ENCODE measurements around the gene BAIAP3. TPM values are rescaled to one million over a fixed set of nuclear protein-coding genes. Genes with fewer than 3 reads are reported as not detected.

BAIAP3 gene
- total RNA-seq, 1 donor from 2014 or later, result 1.4 TPM

DNA sequence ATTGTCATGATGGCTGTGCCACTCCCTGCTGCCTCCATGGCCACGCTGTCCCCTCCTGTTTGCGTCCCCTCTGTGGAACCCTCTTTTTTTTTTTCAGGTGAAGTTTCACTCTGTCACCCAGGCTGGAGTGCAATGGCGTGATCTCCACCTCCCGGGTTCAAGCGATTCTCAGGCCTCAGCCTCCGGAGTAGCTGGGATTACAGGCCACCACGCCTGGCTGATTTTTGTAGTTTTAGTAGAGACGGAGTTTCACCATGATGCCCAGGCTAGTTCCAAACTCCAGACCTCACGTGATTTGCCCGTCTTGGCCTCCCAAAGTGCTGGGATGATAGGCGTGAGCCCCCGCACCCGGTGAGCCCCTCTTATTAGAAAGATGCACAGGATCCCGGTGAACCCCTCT is 35.0 kb upstream of the BAIAP3 start:
- intact Hi-C loops (cut with micrococcal nuclease), result no loop called here

DNA sequence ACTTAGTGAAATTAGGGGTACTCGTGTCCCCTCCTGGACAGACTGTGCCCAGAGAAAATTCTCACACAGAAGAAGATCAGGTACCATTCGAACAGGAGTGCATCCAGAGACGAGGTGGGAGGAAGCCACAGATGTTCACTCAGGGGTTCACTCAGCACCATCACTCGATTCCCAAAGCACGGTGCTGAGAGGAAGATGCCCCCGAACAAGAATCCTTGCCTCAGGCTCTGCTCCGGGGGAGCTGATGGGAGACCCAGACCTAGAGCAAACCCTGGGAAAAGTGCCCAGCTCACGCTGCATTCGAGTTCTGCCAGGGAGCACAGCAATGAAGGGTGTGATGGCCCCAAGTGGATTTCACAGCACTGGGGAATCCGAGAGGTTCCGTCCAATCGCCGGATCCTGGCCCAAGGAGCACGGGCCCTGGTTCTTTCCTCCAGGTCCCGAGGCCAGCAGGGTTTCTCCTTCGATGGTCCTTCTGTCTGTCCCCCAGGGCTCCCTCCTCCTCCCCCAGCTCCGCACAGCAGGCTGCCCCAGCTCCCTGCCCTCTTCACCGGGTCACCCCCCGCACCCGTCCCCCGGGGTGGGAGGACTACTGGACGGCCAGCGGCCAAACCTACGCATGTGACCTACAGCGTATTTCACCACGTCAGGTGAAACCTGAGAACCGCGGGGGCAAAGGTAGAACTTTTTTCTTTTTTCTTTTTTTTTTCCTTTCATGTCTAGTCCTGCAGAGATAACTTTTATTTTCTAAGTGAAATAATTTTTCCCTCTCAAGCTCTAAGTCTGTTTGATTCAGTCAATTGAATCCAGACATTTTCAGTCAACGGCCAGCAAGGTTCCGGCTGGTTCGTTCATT is 34.2 kb upstream of the BAIAP3 start:
- intact Hi-C loops (cut with micrococcal nuclease), result no loop called here

GRCh38 chr16:1299868-1300203 is 33.6 kb upstream of the BAIAP3 start:
- intact Hi-C loops (cut with micrococcal nuclease), result loop anchor here (10.0 kb wide), 1 partner anchor 235 kb away; the partner anchor contains the start of gene TMEM204

DNA sequence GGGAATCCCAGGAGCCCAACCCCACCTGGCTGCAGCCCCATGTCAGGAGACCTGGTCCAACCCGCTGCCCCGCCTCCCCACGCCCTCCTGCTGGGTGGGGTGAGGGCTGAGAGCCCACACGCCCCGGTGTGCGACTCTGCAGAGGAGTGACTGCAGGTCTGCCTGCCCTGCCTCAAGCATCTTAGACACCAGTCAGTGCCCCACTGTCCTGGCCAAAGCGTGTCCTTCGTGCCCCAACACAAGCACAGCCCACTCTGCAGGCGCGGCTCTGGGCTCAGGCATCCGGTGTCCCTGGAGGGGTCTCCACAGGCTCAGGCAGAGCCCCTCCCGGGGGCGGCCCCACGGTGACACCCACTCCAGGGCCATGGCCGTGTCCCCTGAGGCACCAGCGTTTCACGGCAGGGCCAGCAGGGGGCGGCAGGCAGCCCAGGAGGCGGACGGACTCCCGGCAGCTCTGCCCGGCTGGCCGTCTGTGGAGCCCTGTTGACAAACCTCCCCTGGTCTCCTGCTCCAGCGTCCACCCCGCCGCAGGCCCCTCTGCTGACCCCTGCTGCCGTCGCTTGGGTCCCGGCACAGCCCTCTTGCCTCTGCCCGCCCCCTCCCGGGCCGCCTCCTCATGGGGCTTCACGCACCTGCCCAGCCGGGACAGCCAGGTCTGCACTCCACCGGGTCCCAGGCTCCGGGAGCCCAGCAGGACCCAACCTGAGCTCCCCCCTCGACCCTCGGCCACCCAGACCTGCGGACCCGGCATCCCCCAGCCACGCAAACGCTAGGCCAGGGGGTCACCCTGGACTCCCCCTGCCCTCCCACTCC is 32.6 kb upstream of the BAIAP3 start:
- intact Hi-C loops (cut with micrococcal nuclease), result loop anchor here (1.0 to 10.0 kb wide), 2 partner anchors 8 to 234 kb away; partner anchors contain the start of genes TMEM204 and UBE2I

DNA sequence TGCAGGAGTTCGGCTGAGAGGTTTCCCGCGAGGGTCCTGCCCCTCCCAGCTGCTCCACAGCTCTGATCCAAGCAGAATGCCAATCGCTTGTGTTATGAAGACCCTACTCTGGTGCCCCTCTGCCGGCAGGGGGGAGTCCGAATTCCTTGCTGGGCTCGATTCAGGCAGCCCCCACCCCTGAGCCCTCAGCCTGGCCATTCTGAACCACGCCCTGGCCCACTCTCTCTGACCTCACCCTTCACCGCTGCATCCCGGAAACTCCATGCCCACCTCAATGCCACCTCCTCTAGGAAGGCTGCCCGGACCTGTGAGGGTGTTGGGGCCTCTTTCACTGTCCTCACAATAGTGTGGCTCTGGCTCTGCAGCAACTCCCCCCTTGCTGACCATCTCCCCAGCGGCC is 31.9 kb upstream of the BAIAP3 start:
- intact Hi-C loops (cut with micrococcal nuclease), result loop anchor here (1.0 to 10.0 kb wide), 2 partner anchors 8 to 233 kb away; partner anchors contain the start of genes TMEM204 and UBE2I

DNA sequence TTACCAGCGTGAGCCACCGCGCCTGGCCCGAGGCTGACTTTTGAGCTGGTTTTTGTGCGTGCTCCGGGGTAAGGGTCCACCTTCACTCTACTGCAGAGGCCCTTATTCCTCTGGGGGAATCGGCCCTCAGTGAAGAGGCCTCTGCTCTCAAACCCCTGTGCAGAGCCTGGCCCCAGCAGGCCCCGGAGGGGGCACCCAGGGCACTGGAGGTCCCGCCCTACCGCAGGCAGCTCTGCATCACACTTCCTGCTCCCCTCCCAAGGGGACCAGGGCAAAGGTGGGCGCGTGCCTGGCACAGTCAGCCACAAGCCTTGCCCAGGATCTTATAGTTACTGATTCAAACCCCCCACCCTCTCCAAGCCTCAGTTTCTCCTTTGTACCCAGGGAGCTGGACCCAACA is 27.6 kb upstream of the BAIAP3 start:
- intact Hi-C loops (cut with micrococcal nuclease), result loop anchor here (10.0 kb wide), 1 partner anchor 229 kb away; the partner anchor contains the start of gene TMEM204

- intact Hi-C loops (cut with micrococcal nuclease), result loop anchor here (10.0 kb wide), 1 partner anchor 228 kb away; the partner anchor contains the start of gene TMEM204
Measured at GRCh38 chr16:1306334-1306733, 27.1 kb upstream of the BAIAP3 start.

DNA sequence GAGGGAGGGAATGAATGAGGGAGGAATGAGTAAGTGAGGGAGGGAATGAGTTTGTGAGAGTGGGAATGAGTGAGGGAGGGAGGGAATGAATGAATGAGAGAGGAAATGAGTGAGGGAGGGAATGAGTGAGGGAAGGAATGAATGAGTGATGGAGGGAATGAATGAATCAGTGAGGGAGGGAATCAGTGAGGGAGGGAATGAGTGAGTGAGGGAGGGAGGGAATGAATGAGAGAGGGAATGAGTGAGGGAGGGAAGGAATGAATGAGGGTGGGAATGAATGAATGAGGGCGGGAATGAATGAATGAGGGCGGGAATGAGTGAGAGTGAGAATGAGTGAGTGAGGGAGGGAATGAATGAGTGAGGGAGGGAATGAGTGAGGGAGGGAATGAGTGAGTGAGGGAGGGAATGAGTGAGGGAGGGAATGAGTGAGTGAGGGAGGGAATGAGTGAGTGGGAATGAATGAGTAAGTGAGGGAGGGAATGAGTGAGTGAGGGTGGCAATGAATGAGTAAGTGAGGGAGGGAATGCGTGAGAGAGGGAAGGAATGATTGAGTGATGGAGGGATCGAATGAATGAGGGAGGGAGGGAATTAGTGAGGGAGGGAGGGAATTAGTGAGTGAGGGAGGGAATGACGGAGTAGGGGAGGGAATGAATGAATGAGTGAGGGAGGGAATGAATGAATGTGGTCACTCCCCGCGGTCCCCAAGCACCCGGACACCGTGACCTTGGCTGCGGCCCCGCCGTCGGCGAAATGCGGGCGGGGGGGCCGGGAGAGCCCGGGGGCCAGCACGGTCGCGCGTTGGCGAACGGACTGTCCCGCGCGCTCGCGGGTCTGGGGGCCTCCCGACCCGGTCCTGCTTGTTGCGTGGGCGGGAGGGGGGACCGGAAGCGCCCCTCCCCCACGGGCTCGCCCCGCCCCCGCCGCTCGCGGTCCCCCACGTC is 25.1 kb upstream of the BAIAP3 start:
- intact Hi-C loops (cut with micrococcal nuclease), result loop anchor here (2.0 to 10.0 kb wide), 3 partner anchors 70 to 302 kb away; partner anchors contain the start of gene TMEM204

GRCh38 chr16:1308977-1309885 is 24.2 kb upstream of the BAIAP3 start, which contains the start of gene UBE2I:
Gene UBE2I (plus strand): TSS chr16:1309636. CDS start chr16:1314031, 4,395 bp downstream.
- intact Hi-C loops (cut with micrococcal nuclease), result loop anchor here (1.0 to 10.0 kb wide), 5 partner anchors 8 to 302 kb away; partner anchors contain the start of gene TMEM204

- intact Hi-C loops (cut with micrococcal nuclease), result loop anchor here (1.0 to 10.0 kb wide), 7 partner anchors 9 to 301 kb away; partner anchors contain the start of genes BAIAP3, TMEM204 and UQCC4
Measured at GRCh38 chr16:1309888-1310831, 23.3 kb upstream of the BAIAP3 start.

GRCh38 chr16:1310832-1311200 is 22.6 kb upstream of the BAIAP3 start:
- intact Hi-C loops (cut with micrococcal nuclease), result loop anchor here (1.0 to 2.0 kb wide), 2 partner anchors 22 to 110 kb away; partner anchors contain the start of genes BAIAP3 and UQCC4

DNA sequence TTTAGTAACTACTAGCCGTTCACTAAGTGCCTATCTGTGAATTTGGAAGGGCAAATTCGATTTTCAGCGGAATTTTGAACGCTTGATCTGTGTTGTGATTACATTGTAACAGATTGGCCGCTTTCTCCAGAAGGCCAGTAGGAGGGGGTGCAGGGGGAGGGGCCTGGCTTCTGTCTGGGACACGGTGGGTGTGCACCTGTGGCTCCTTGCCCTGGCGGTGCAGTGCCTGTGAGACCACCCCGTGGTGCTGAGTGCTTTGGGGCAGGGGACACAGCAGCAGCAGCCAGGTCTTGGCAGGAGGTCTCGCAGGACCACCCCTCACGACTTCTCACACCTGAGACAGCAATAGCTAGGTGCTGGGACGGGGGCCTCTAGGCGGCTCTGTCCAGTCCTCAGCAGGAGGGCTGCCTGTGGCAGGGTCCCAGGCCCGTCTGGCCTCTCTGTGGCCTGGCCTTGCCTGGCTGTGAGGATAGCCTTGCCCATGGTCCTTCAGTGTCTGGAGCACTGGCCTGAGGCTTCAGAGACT is 22.2 kb upstream of the BAIAP3 start:
- intact Hi-C loops (cut with micrococcal nuclease), result loop anchor here (2.0 kb wide), 1 partner anchor 110 kb away; the partner anchor contains the start of gene UQCC4

GRCh38 chr16:1311738-1312466 is 21.5 kb upstream of the BAIAP3 start:
- intact Hi-C loops (cut with micrococcal nuclease), result loop anchor here (2.0 kb wide), 1 partner anchor 109 kb away; the partner anchor contains the start of gene UQCC4

DNA sequence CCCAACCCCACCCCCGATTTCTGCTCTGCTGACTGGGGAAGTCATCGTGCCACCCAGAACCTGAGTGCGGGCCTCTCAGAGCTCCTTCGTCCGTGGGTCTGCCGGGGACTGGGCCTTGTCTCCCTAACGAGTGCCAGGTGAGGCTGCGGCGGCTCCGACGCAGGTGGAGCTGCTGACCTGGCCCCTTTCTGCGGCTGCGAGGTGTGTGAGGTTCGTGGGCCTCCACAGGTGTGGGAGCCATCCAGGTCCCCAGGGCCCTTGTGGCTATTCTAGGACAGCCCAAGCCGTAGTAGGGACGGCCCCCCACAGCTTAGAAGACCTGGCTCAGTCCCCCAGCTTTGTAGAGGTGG is 21.0 kb upstream of the BAIAP3 start:
- intact Hi-C loops (cut with micrococcal nuclease), result no loop called here

- intact Hi-C loops (cut with micrococcal nuclease), result no loop called here
Measured at GRCh38 chr16:1312903-1313302, 20.5 kb upstream of the BAIAP3 start.

- intact Hi-C loops (cut with micrococcal nuclease), result no loop called here
Measured at GRCh38 chr16:1313721-1314369, 19.6 kb upstream of the BAIAP3 start.

All from T-helper 1 cell treated with Interleukin-12 subunit alpha and Interleukin-12 subunit beta and Interleukin-4 antibody, amounts not matched to agents 30 ng/mL and 1 ng/mL, for 36 hours (primary cell).